ENCODE results near the gene IER2. TPM values are rescaled to one million over a fixed set of nuclear protein-coding genes. Genes with fewer than 3 reads are reported as not detected.

IER2 gene
- total and polyA plus RNA-seq, 12 donors: 19.2 to 54.6 (median 36.0) TPM

DNA sequence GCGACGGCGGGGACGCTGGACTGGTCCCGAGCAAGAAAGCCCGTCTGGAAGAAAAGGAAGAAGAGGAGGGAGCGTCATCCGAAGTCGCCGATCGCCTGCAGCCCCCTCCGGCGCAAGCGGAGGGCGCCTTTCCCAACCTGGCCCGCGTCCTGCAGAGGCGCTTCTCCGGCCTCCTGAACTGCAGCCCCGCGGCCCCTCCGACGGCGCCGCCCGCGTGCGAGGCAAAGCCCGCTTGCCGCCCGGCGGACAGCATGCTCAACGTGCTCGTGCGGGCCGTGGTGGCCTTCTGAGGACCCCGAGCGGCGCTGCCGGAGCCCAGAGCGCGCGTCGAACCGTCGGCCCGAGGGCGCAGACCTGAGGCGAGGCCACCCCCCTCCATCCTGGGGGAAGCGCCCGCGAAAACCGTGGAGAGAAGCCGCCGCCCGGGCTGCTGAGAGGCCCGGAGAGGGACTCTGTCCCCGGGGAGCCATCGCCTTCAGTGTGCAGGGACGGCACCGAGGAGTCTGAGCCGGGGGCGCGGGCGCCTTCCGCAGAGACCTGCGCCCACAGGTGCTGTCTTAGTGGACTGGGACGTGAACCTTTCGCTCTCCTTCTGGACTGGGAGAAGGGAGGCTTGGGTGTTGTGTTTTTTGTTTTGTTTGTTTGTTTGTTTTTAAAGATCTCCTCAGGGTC, 3.5 kb downstream of the IER2 start:
- Histone ChIP-seq H3K4me3 (peak overlapping the region; percentile 64 to 100 (median 88)), H3K9me3 (no peaks in the 10 kb centered on the region), H3K4me1 (peaks cover 0 to 42% (median 34%) of the 10 kb centered on the region in 9 donors), H3K36me3 (peaks cover 0 to 11% (median 0%) of the 10 kb centered on the region in 9 donors), H3K27me3 (no peaks in the 10 kb centered on the region), H3K27ac (peak overlapping the region; percentile 86 to 100 (median 98))
- intact Hi-C loops (cut with DNase I): loop anchor here in 7 of 10 donors (2.0 to 10.0 kb wide), 10 partner anchors 13 to 694 kb away; partner anchors contain the start of genes LYL1 (in 4 of the 7), TRMT1 (in 3 of the 7), JUNB (in 2 of the 7) and NACC1 (in 2 of the 7)
- TF ChIP-seq, protein P1, sequence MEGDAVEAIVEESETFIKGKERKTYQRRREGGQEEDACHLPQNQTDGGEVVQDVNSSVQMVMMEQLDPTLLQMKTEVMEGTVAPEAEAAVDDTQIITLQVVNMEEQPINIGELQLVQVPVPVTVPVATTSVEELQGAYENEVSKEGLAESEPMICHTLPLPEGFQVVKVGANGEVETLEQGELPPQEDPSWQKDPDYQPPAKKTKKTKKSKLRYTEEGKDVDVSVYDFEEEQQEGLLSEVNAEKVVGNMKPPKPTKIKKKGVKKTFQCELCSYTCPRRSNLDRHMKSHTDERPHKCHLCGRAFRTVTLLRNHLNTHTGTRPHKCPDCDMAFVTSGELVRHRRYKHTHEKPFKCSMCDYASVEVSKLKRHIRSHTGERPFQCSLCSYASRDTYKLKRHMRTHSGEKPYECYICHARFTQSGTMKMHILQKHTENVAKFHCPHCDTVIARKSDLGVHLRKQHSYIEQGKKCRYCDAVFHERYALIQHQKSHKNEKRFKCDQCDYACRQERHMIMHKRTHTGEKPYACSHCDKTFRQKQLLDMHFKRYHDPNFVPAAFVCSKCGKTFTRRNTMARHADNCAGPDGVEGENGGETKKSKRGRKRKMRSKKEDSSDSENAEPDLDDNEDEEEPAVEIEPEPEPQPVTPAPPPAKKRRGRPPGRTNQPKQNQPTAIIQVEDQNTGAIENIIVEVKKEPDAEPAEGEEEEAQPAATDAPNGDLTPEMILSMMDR (IDR thresholded peaks at IDR 0.05): peak in 3 of 9 donors; percentile 1 to 22 (median 22)
- peak in 1 of 2 donors; percentile 49 for DNase-seq
- 22 to 24% methylated on average over 69 of the region's 69 CpGs for WGBS, 2 donors
- ATAC-seq: no peak

DNA sequence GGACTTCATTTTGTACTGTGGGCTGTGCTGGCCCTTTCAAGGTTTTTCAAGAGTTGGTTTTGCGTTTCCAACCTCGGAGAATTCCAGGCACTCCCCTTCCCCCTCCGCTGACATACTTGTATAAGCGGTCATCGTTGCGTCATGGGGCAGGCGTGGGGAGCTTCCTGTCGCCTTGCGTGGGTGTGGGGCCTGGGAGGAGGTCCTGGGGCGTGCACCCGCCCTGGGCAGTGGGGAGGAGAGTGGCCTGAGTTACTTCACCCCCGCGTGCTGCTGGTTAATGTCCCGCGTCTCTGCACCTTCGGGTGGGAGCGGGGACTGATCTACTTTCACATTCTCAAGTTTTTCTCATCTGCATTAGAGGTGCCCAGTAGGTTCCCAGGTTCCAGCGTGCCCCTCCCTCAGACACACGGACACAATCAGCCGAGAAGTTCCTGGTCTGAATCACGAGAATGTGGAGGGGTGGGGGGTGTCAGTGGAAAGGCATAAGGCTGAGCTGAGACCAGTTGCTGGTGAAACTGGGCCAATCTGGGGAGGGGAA, 4.1 kb downstream of the IER2 start:
- DNase-seq: peak; percentile 88 to 94
- WGBS, 2 donors: 22 to 35% methylated on average over 21 of the region's 21 CpGs
- peak in 6 of 8 donors; percentile 5 to 23 (median 9) for ATAC-seq
- TF ChIP-seq, protein P1 (IDR thresholded peaks at IDR 0.05): no peak
- Histone ChIP-seq H3K36me3 (peaks cover 0 to 11% (median 0%) of the 10 kb centered on the region in 9 donors), H3K9me3 (no peaks in the 10 kb centered on the region), H3K4me3 (peak overlapping the region; percentile 64 to 100 (median 88)), H3K27me3 (no peaks in the 10 kb centered on the region), H3K27ac (peak overlapping the region; percentile 86 to 100 (median 98)), H3K4me1 (peaks cover 0 to 41% (median 28%) of the 10 kb centered on the region in 9 donors)
- intact Hi-C loops (cut with DNase I): loop anchor here in 7 of 10 donors (5.0 to 10.0 kb wide), 8 partner anchors 37 to 693 kb away; partner anchors contain the start of genes LYL1 (in 4 of the 7), JUNB (in 2 of the 7), NACC1 (in 2 of the 7) and TRMT1 (in 2 of the 7)

DNA sequence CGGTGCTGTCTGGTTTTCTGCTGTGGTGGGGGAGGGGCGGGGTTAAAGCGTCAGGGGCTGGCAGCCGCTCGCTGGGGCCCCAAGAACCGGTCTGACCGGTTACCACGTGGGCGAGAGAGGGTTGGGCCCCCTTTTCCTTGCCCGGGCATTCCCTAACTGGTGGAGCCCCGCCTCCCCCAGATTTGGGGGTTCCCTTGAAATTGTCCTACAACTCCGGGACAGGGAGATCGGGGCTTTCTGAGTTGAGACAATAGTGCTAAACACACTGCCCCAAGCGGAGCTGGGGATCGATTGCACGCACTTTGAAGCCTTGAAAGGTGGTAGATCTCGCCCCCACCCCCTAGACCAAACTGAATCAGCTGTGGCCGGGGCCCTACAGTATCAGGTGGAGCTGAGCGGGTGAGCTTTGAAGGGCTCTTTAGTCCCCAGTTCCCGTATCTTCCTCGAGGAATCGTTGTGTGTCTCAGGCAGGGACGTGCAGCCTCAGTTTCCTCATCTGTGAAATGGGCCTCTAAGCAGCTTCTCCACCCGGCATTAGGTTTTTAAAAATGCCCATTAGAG, 4.8 kb downstream of the IER2 start:
- Histone ChIP-seq H3K4me1 (peaks cover 0 to 36% (median 25%) of the 10 kb centered on the region in 9 donors), H3K27me3 (no peaks in the 10 kb centered on the region), H3K4me3 (peak overlapping the region; percentile 64 to 100 (median 88)), H3K27ac (peak overlapping the region; percentile 86 to 100 (median 98)), H3K9me3 (no peaks in the 10 kb centered on the region), H3K36me3 (peaks cover 0 to 11% (median 0%) of the 10 kb centered on the region in 9 donors)
- no peak for ATAC-seq
- peak in 1 of 2 donors; percentile 54 for DNase-seq
- WGBS, 2 donors: 25 to 35% methylated on average over 24 of the region's 24 CpGs
- intact Hi-C loops (cut with DNase I): loop anchor here in 7 of 10 donors (1.0 to 10.0 kb wide), 9 partner anchors 9 to 692 kb away; partner anchors contain the start of genes LYL1 (in 4 of the 7), JUNB (in 2 of the 7), NACC1 (in 2 of the 7) and TRMT1 (in 2 of the 7)
- TF ChIP-seq, protein P1 (IDR thresholded peaks at IDR 0.05): peak in 2 of 9 donors; percentile 9 to 12
